ENCODE data around the gene OGA.
"Not testable (repeated sequence)": the region's sequence is repeated elsewhere in the genome, so short reads cannot be mapped to it uniquely, and the experiment has no call there.

The OGA gene

GRCh38 chr10:101793526-101793925, 24.7 kb downstream of the OGA start:
- no peak for DNase-seq

GRCh38 chr10:101789686-101790085, 28.6 kb downstream of the OGA start:
- DNase-seq: no peak

GRCh38 chr10:101789231-101789630, 29.0 kb downstream of the OGA start:
- not testable (repeated sequence) for DNase-seq

GRCh38 chr10:101785801-101786200, 32.4 kb downstream of the OGA start:
- no peak for DNase-seq

GRCh38 chr10:101784558-101784957, 33.7 kb downstream of the OGA start:
- DNase-seq: no peak

- no peak for DNase-seq
Observed at GRCh38 chr10:101783736-101784118, 34.5 kb downstream of the OGA start.

GRCh38 chr10:101782811-101783735, 35.2 kb downstream of the OGA start, which contains the start of gene NPM3:
Gene NPM3, minus strand, starts transcription at chr10:101783446. Its CDS starts 56 bp downstream, at chr10:101783390.
- DNase-seq: peak; percentile 82 to 84

- no peak for DNase-seq
Observed at GRCh38 chr10:101781984-101782810, 36.0 kb downstream of the OGA start.

GRCh38 chr10:101781655-101781983, 36.6 kb downstream of the OGA start:
- DNase-seq: no peak

GRCh38 chr10:101780818-101781654, 37.2 kb downstream of the OGA start:
- peak; percentile 73 to 78 for DNase-seq

GRCh38 chr10:101780187-101780817, 37.9 kb downstream of the OGA start:
- no peak for DNase-seq

GRCh38 chr10:101779544-101780186, 38.6 kb downstream of the OGA start:
- DNase-seq: peak; percentile 92 to 93

- DNase-seq: no peak
Observed at GRCh38 chr10:101778781-101779543, 39.3 kb downstream of the OGA start.

- DNase-seq: no peak
Observed at GRCh38 chr10:101778151-101778780, 40.0 kb downstream of the OGA start.

- DNase-seq: no peak
Observed at GRCh38 chr10:101777619-101778145, 40.6 kb downstream of the OGA start.

- no peak for DNase-seq
Observed at GRCh38 chr10:101776161-101776817, 42.0 kb downstream of the OGA start.

GRCh38 chr10:101775273-101776160, 42.7 kb downstream of the OGA start, which contains the start of gene FGF8:
Gene FGF8, minus strand, starts transcription at chr10:101776114. Its CDS starts 214 bp downstream, at chr10:101775900.
- DNase-seq: no peak

- no peak for DNase-seq
Observed at GRCh38 chr10:101774589-101775272, 43.5 kb downstream of the OGA start.

All from stimulated activated CD4-positive, alpha-beta T cell treated with anti-CD3 and anti-CD28 coated beads, Interleukin-2, amount 100 ng/mL, for 48 hours (primary cell).